GM19463 (cell line): ENCODE measurements around the gene PTDSS2.

ENCODE experiments used
- ATAC-seq: cut with Tn5 transposase; IDR thresholded peaks from one replicate; pipeline ENCODE4 v1.9.1; 2021; ENCODE audit warnings: mild to moderate bottlenecking, moderate library complexity; ENCODE audit not compliant: unreplicated experiment

The PTDSS2 gene

DNA sequence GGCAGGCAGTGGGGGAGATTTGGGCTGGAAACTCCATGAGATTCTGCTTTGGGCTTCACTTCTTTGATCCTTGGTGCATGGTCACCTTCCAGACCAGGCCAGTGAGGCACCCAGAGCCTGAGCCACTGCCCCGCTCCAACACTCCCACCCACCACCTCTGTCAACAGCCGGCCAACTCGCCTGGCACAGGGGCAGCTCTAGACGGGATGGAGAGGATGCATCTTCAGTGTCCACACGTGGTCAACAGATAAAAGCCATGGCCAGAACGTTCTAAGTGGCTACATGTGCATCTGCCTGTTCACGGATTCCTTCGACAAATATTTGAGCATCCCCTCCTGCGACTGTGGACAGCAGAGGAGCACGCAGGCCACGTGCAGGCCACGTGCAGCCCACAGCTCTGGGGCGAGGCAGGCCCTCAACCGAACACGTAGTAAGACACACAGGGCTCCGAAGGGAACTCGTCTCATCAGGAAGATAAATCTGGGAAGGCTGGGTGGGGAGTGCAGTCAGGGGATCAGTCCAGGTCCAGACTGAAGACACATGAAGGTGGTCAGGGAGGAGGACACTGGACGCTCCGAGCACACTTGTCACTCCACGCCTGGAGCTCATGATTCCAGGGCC is 88.5 kb downstream of the PTDSS2 start:
- no peak for ATAC-seq

DNA sequence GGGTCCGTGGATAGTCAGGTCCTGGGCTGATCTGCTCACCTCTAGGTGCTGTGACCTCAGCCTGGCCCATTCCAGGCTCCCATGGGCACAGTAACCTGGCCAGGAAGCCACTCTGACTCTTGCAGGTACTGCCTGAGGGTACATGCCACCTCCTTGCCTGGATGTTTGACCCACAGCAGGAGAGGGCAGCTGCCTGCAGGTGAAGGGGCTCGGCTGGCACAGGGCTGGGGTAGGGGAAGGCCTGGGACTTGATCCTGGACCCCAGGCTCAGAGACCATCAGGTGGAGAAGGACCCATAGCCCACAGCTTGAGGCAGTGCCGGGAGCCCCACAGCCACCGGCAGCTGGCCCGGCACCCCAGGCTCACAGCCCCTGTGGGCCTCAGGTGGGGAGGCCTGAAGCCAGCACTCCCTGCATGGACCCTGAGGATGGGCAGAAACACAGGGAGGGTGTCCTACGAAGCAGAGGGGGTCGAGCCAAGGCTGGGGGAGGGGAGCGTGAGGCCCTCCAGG is 89.9 kb downstream of the PTDSS2 start:
- no peak for ATAC-seq
